ENCODE data around the gene FAM204A. TPM values are rescaled to one million over a fixed set of nuclear protein-coding genes. Genes with fewer than 3 reads are reported as not detected.

Gene FAM204A
- total RNA-seq, 1 experiment from 2014 or later, result 44.4 TPM

DNA sequence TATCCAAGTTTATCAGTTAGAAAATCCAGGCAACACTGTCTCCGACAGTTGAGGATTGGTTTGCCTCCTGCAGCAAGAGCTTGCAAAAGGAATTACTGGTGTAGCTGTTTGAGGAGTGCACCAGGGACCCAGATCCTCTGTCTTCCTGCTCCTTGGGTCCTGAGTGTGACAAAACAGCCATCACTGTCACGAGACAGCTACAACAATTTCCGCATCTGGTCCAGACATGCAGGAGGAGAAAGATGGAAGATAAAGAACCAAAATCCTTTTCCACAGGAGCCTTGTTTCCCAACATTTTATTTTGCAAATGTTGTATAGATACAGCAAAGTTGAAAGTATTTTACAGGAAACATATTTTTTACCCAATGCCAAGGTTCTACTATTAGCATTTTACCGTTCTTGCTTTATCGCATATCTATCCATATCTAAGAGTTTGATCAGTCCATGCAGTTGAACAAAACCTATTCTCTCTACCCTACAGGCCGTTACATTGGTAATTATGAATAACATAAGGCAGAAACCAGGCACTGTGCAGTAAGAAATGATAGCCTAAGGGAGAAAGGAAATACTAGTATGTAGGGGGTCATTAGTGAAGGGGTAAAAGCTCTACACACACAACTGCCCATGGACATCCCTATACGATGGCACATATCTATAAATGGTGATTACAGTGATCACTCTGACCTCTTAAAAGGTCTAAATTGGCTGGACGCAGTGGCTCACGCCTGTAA lies 54.9 kb downstream of the FAM204A start:
- Histone ChIP-seq H3K4me1 (replicated peaks; ENCODE audit: insufficient read depth) (no peaks in the 10 kb centered on the region), H3K79me2 (ENCODE audit: low read depth) (no peaks in the 10 kb centered on the region), H3K9me2 (ENCODE audit: insufficient read depth) (no peaks in the 10 kb centered on the region), H4K20me1 (ENCODE audit: insufficient read depth) (no peaks in the 10 kb centered on the region), H3K27ac (no peak overlapping the region), H3K27me3 (ENCODE audit: insufficient read depth, low read depth) (peaks cover 21% of the 10 kb centered on the region), H3K4me2 (no peak overlapping the region), H3K36me3 (ENCODE audit: low read depth) (no peaks in the 10 kb centered on the region), H3K9me3 (ENCODE audit: insufficient read depth, low read depth) (no peaks in the 10 kb centered on the region), H3F3A (ENCODE audit: insufficient read depth, low read depth) (no peaks in the 10 kb centered on the region), H2AFZ (no peak overlapping the region), H3K4me3 (no peak overlapping the region)
- DNase-seq, result no peak
- intact Hi-C loops (cut with micrococcal nuclease; ENCODE audit: unreplicated experiment), result no loop called here
- POLR2A ChIA-PET (ENCODE audit: unreplicated experiment), result no interaction called here
- CTCF ChIA-PET, result no interaction called here
- no TSS peak for BruUV-seq (replicated peaks)
- TF ChIP-seq EZH2 (IDR thresholded peaks at IDR 0.05; ENCODE audit: low read depth), result no peak
- TF ChIP-seq, protein P1, sequence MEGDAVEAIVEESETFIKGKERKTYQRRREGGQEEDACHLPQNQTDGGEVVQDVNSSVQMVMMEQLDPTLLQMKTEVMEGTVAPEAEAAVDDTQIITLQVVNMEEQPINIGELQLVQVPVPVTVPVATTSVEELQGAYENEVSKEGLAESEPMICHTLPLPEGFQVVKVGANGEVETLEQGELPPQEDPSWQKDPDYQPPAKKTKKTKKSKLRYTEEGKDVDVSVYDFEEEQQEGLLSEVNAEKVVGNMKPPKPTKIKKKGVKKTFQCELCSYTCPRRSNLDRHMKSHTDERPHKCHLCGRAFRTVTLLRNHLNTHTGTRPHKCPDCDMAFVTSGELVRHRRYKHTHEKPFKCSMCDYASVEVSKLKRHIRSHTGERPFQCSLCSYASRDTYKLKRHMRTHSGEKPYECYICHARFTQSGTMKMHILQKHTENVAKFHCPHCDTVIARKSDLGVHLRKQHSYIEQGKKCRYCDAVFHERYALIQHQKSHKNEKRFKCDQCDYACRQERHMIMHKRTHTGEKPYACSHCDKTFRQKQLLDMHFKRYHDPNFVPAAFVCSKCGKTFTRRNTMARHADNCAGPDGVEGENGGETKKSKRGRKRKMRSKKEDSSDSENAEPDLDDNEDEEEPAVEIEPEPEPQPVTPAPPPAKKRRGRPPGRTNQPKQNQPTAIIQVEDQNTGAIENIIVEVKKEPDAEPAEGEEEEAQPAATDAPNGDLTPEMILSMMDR (conservative IDR thresholded peaks at IDR 0.05), result no peak

DNA sequence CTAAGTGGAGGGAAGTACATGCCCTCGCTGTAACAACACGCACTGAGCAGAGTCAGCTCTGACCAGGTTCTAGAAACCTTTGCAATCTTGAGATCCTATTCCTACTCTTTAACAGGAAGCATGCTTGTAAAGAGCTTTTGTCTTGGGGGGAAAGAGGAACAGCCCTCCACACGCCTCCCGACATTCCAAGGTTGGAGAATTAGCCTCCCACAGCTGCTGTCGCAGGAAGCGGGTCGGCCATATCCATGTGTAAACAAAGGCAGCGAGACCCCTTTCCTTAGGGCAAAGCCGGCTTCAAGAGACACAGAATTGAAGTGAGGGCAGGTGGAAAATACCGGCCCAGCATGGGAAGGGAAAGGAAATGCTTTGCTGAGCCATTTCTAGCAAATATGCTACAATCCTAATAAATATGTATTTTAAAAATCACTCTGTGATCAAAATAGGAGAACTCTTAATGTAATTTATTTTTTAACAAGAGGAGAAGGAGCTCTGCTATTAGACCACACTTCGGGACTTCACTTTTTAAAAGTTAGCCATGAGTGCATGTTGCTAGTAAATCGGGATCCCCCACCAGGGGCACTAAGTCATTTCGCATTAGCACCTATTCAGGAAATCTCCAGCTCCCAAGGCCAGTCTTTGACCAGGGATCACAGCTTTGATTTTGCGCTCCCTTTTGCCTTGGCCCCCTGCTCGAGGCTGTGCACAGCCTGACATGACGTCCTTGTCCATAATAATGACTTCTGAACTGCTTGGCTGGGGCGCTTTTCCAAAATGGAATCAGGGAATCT lies 55.9 kb downstream of the FAM204A start:
- H3K27me3 ChIP-seq (ENCODE audit: insufficient read depth, low read depth), result peaks cover 21% of the 10 kb centered on the region
- DNase-seq, result no peak
- intact Hi-C loops (cut with micrococcal nuclease; ENCODE audit: unreplicated experiment), result no loop called here
- POLR2A ChIA-PET (ENCODE audit: unreplicated experiment), result no interaction called here
- no peak overlapping the region for H3K4me2 ChIP-seq
- no TSS peak for BruUV-seq (replicated peaks)
- no peak overlapping the region for H2AFZ ChIP-seq
- H4K20me1 ChIP-seq (ENCODE audit: insufficient read depth), result no peaks in the 10 kb centered on the region
- no peaks in the 10 kb centered on the region for H3K79me2 ChIP-seq (ENCODE audit: low read depth)
- H3K4me3 ChIP-seq, result no peak overlapping the region
- H3K27ac ChIP-seq, result no peak overlapping the region
- CTCF ChIA-PET, result interaction anchor here (0.6 kb wide), 1 partner anchor 14 kb away, joined by 3 read pairs; no protein-coding TSS in a partner anchor
- no peaks in the 10 kb centered on the region for H3K9me2 ChIP-seq (ENCODE audit: insufficient read depth)
- H3K4me1 ChIP-seq (replicated peaks; ENCODE audit: insufficient read depth), result no peaks in the 10 kb centered on the region
- no peaks in the 10 kb centered on the region for H3K9me3 ChIP-seq (ENCODE audit: insufficient read depth, low read depth)
- TF ChIP-seq, protein P1 (conservative IDR thresholded peaks at IDR 0.05), result no peak
- no peak for TF ChIP-seq EZH2 (IDR thresholded peaks at IDR 0.05; ENCODE audit: low read depth)
- no peaks in the 10 kb centered on the region for H3F3A ChIP-seq (ENCODE audit: insufficient read depth, low read depth)
- no peaks in the 10 kb centered on the region for H3K36me3 ChIP-seq (ENCODE audit: low read depth)

DNA sequence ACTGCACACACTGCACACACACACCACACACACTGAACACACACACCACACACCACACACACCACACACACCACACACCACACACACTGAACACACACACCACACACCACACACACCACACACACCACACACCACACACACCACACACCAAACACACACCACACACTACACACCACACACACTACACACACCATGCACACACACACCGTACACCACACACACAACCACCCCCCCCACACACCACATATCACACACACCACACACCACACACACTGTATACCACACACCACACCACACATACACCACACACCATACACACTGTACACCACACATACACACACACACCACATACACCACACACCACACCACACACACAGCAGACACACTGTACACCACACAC lies 59.5 kb downstream of the FAM204A start:
- H3K9me2 ChIP-seq (ENCODE audit: insufficient read depth), result no peaks in the 10 kb centered on the region
- H3K36me3 ChIP-seq (ENCODE audit: low read depth), result no peaks in the 10 kb centered on the region
- DNase-seq, result no peak
- no peaks in the 10 kb centered on the region for H3K9me3 ChIP-seq (ENCODE audit: insufficient read depth, low read depth)
- no peaks in the 10 kb centered on the region for H3K79me2 ChIP-seq (ENCODE audit: low read depth)
- intact Hi-C loops (cut with micrococcal nuclease; ENCODE audit: unreplicated experiment), result no loop called here
- H3K4me3 ChIP-seq, result no peak overlapping the region
- no peaks in the 10 kb centered on the region; the same call in 1 of the 2 replicates for H3K4me1 ChIP-seq (replicated peaks; ENCODE audit: insufficient read depth)
- H4K20me1 ChIP-seq (ENCODE audit: insufficient read depth), result no peaks in the 10 kb centered on the region
- H3K27me3 ChIP-seq (ENCODE audit: insufficient read depth, low read depth), result peaks cover 18% of the 10 kb centered on the region
- TF ChIP-seq EZH2 (IDR thresholded peaks at IDR 0.05; ENCODE audit: low read depth), result no peak
- TF ChIP-seq, protein P1 (conservative IDR thresholded peaks at IDR 0.05), result no peak
- H3K4me2 ChIP-seq, result no peak overlapping the region
- ChIA-PET POLR2A (ENCODE audit: unreplicated experiment) (no interaction called here), CTCF (no interaction called here)
- H2AFZ ChIP-seq, result no peak overlapping the region
- BruUV-seq (replicated peaks), result no TSS peak
- no peak overlapping the region for H3K27ac ChIP-seq
- H3F3A ChIP-seq (ENCODE audit: insufficient read depth, low read depth), result no peaks in the 10 kb centered on the region
